Astrocyte (in vitro differentiated cells and primary cell): ENCODE data around the gene NSUN3.

Experiments used
- EZH2 ChIP-seq: IDR thresholded peaks from 2 replicates; pipeline ENCODE4 v1.6.1; 2012; ENCODE audit warnings: mild to moderate bottlenecking, low read length, inconsistent platforms; ENCODE audit not compliant: insufficient read depth
- TF ChIP-seq, protein P1 (sequence below): IDR thresholded peaks from 2 replicates; pipeline ENCODE4 v1.5.1; 2011; ENCODE audit warnings: low read depth, mild to moderate bottlenecking, inconsistent platforms, low read length, moderate library complexity; ENCODE audit not compliant: insufficient read depth

DNA sequence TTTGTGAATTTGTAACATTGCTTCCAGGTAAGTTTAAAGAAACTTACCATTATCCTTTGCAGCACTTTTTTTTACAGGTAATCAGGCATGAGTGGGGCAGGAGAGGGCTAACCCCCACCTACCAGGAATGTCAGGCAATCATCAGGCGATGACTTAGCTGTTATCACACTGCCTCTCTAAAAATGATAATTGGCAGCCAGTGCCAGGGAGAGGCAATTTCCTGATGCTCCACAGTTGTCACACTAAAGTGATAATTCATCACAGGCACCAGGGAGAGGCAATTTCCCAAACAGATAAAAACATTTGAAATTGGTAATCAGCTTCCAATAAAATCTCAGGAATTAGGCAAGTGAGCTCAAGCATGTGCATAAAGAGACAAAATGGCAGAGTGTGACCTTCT, 26.3 kb downstream of the NSUN3 start:
- TF ChIP-seq, protein P1, sequence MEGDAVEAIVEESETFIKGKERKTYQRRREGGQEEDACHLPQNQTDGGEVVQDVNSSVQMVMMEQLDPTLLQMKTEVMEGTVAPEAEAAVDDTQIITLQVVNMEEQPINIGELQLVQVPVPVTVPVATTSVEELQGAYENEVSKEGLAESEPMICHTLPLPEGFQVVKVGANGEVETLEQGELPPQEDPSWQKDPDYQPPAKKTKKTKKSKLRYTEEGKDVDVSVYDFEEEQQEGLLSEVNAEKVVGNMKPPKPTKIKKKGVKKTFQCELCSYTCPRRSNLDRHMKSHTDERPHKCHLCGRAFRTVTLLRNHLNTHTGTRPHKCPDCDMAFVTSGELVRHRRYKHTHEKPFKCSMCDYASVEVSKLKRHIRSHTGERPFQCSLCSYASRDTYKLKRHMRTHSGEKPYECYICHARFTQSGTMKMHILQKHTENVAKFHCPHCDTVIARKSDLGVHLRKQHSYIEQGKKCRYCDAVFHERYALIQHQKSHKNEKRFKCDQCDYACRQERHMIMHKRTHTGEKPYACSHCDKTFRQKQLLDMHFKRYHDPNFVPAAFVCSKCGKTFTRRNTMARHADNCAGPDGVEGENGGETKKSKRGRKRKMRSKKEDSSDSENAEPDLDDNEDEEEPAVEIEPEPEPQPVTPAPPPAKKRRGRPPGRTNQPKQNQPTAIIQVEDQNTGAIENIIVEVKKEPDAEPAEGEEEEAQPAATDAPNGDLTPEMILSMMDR = no peak
- TF ChIP-seq EZH2 = no peak
